Measurements from ENCODE around the gene NPFFR2.

- TF ChIP-seq EZH2phosphoT487 (IDR thresholded peaks at IDR 0.05; ENCODE audit: insufficient read depth, low read depth) (no peak), EZH2 (IDR thresholded peaks at IDR 0.05; ENCODE audit: insufficient read depth, poor library complexity, severe bottlenecking) (no peak)
Measured at GRCh38 chr4:72136429-72136828, 104.6 kb downstream of the NPFFR2 start.
